ENCODE results near the gene FDXR. TPM values are rescaled to one million over a fixed set of nuclear protein-coding genes. Genes with fewer than 3 reads are reported as not detected.

Gene FDXR
- total RNA-seq, 6 experiments from 2014 or later: 7.7 to 18.7 (median 8.6) TPM

- no peaks in the 10 kb centered on the region for H3K9me3 ChIP-seq
- intact Hi-C loops (cut with DNase I): no loop called here
- 93% methylated on average over 7 of the region's 7 CpGs for WGBS (ENCODE audit: insufficient coverage, low coverage, low lambda C conversion rate, missing lambda C conversion rate)
- TF ChIP-seq CTCF (IDR thresholded peaks at IDR 0.05) (no peak), POLR2A (IDR thresholded peaks at IDR 0.05) (no peak)
- no peaks in the 10 kb centered on the region for H3K4me1 ChIP-seq
- no peak for DNase-seq
- no peak for ATAC-seq
- H3K36me3 ChIP-seq: no peaks in the 10 kb centered on the region
- H3K4me3 ChIP-seq: no peak overlapping the region
- no peak overlapping the region for H3K27ac ChIP-seq
- no peaks in the 10 kb centered on the region for H3K27me3 ChIP-seq
These were observed 57.7 kb downstream of the FDXR start for GRCh38 chr17:74815067-74815466.

GRCh38 chr17:74814453-74814852, 58.3 kb downstream of the FDXR start:
- 100% methylated on average over 2 of the region's 5 CpGs for WGBS (ENCODE audit: insufficient coverage, low coverage, low lambda C conversion rate, missing lambda C conversion rate)
- Histone ChIP-seq H3K36me3 (no peaks in the 10 kb centered on the region), H3K4me1 (no peaks in the 10 kb centered on the region), H3K27me3 (no peaks in the 10 kb centered on the region), H3K27ac (no peak overlapping the region), H3K9me3 (no peaks in the 10 kb centered on the region), H3K4me3 (no peak overlapping the region)
- no peak for DNase-seq
- ATAC-seq: no peak
- intact Hi-C loops (cut with DNase I): no loop called here
- TF ChIP-seq POLR2A (IDR thresholded peaks at IDR 0.05) (no peak), CTCF (IDR thresholded peaks at IDR 0.05) (peak in 1 of 4 donors; percentile 5)

Other genes starting within 250 kb of the FDXR start
- gene CD300E, start 249.3 kb downstream of the FDXR start, total RNA-seq: under 1 TPM; 0.07 to 0.91 (median 0.34) TPM
- 1 to 10 TPM in 2 of 6 experiments, under 1 TPM in 3, not detected in 1; 0.44 to 2.6 (median 0.74) TPM for gene CD300LF, start 160.1 kb downstream of the FDXR start, total RNA-seq
- gene RAB37, start 135.7 kb downstream of the FDXR start, total RNA-seq: 10 to 100 TPM in 3 of 6 experiments, 1 to 10 TPM in 3; 5.0 to 14.4 (median 9.0) TPM
- gene NHERF1, start 124.4 kb downstream of the FDXR start, total RNA-seq: 100 to 1,000 TPM; 105 to 218 (median 161) TPM
- gene NAT9, start 96.6 kb downstream of the FDXR start, total RNA-seq: 10 to 100 TPM in 5 of 6 experiments, 1 to 10 TPM in 1; 10.0 to 23.0 (median 16.3) TPM
- gene GRIN2C, start 13.1 kb downstream of the FDXR start, total RNA-seq: under 1 TPM in 2 of 6 experiments, not detected in 4; 0.10 to 0.13 TPM
- gene FADS6, start 20.6 kb upstream of the FDXR start, total RNA-seq: 1 to 10 TPM; 2.1 to 6.1 (median 3.7) TPM
- gene USH1G, start 50.3 kb upstream of the FDXR start, total RNA-seq: not detected
- not detected for gene OTOP2, start 51.3 kb upstream of the FDXR start, total RNA-seq
- not detected for gene OTOP3, start 62.9 kb upstream of the FDXR start, total RNA-seq
- 1 to 10 TPM; 3.5 to 6.6 (median 4.5) TPM for gene HID1, start 99.8 kb upstream of the FDXR start, total RNA-seq
- gene CDR2L, start 114.6 kb upstream of the FDXR start, total RNA-seq: 1 to 10 TPM in 4 of 6 experiments, under 1 TPM in 2; 0.64 to 2.3 (median 1.4) TPM
- 100 to 1,000 TPM in 1 of 6 experiments, 10 to 100 TPM in 5; 23.7 to 112 (median 28.1) TPM for gene MRPL58, start 139.7 kb upstream of the FDXR start, total RNA-seq
- 100 to 1,000 TPM; 145 to 262 (median 179) TPM for gene ATP5PD, start 174.0 kb upstream of the FDXR start, total RNA-seq
- gene KCTD2, start 174.2 kb upstream of the FDXR start, total RNA-seq: 10 to 100 TPM in 1 of 6 experiments, 1 to 10 TPM in 5; 7.2 to 10.3 (median 8.1) TPM
- 1 to 10 TPM; 1.2 to 3.7 (median 1.7) TPM for gene SLC16A5, start 215.0 kb upstream of the FDXR start, total RNA-seq
- 1 to 10 TPM; 4.7 to 6.3 (median 5.3) TPM for gene ARMC7, start 237.0 kb upstream of the FDXR start, total RNA-seq

Data from right lobe of liver (tissue), 6 donors.